HepG2 (cell line): ENCODE data around the gene PIGBOS1. TPM values are rescaled to one million over a fixed set of nuclear protein-coding genes. Genes with fewer than 3 reads are reported as not detected.

Experiments
- ATAC-seq: fragments of 200-7000 bp; cut with Tn5 transposase; 3 replicates; pipeline ENCODE4 v1.9.1; 2020; ENCODE audit warnings: mild to moderate bottlenecking, moderate library complexity
- BruUV-seq: library from RNA; stranded (reverse); fragments of 400-500 nt; replicated peaks from 2 replicates; lab custom pipeline; 2021; lab: Mats Ljungman, UMichigan
- CTCF ChIA-PET: fragments of 300-600 bp; formaldehyde crosslinking; extraction: SDS; loops from one replicate; lab custom pipeline; 2021; ENCODE audit warnings: low total read pairs, inconsistent platforms, low intra/inter-chr PET ratio; lab: Yijun Ruan, JAX
- POLR2A ChIA-PET: fragments of 350-600 bp; sonication (Branson Sonifier 250); formaldehyde crosslinking; loops from one replicate; lab custom pipeline; 2020; ENCODE audit warnings: antibody characterized with exemption, inconsistent platforms; lab: Yijun Ruan, JAX
- DNase-seq: peaks from one replicate; pipeline ENCODE4 v3.0.0-alpha.2; 2015; ENCODE audit warnings: low spot score
- FAIRE-seq: peaks from 3 replicates; lab custom pipeline; 2011; peaks lifted over from hg19 to GRCh38; lab: Jason Lieb, UNC
- H2AFZ ChIP-seq: one replicate; pipeline ENCODE4 v1.6.1; 2011; ENCODE audit warnings: low read length, inconsistent platforms
- H3K27ac ChIP-seq: fragments of 300-600 bp; 3 replicates; pipeline ENCODE4 v1.8.0; 2011; ENCODE audit warnings: mixed run types, mild to moderate bottlenecking, mixed read lengths, low read length, inconsistent platforms; ENCODE audit not compliant: insufficient read depth; ENCODE audit errors: extremely low read length
- H3K27me3 ChIP-seq, 2 experiments: fragments of 200-600 bp in 1 of 2; 2 replicates in 1 of 2; 3 replicates in 1 of 2; pipeline versions ENCODE4 v1.6.0 to v1.8.0; 2011; ENCODE audit warnings: low read length in 2 of 2, mild to moderate bottlenecking in 2 of 2, moderate library complexity in 2 of 2, inconsistent platforms in 1 of 2; ENCODE audit not compliant: insufficient read depth in 2 of 2, control insufficient read depth in 1 of 2
- H3K36me3 ChIP-seq, 2 experiments: fragments of 200-600 bp in 1 of 2; replicated peaks in 1 of 2; 2 replicates in 1 of 2; 3 replicates in 1 of 2; pipeline versions ENCODE4 v1.5.1 to v1.8.0; 2011; ENCODE audit warnings: low read length in 2 of 2, inconsistent platforms in 1 of 2; ENCODE audit not compliant: insufficient read depth in 2 of 2, control insufficient read depth in 1 of 2
- H3K4me1 ChIP-seq: 2 replicates; pipeline ENCODE4 v1.5.1; 2012; ENCODE audit warnings: low read length, inconsistent platforms; ENCODE audit not compliant: insufficient read depth
- H3K4me2 ChIP-seq: 2 replicates; pipeline ENCODE4 v1.6.0; 2011; ENCODE audit warnings: low read depth, low read length, inconsistent platforms
- H3K4me3 ChIP-seq, 3 experiments: fragments of 200-600 bp in 1 of 3; sonication (generic), shearing (Covaris generic) in 1 of 3; replicated peaks in 1 of 3; 2 replicates each; pipeline ENCODE4 v1.5.1; 2011 to 2016; ENCODE audit warnings: low read length in 3 of 3, inconsistent platforms in 2 of 3, low read depth in 2 of 3, mild to moderate bottlenecking in 2 of 3, control low read depth in 1 of 3, mixed read lengths in 1 of 3; ENCODE audit not compliant: insufficient read depth in 1 of 3
- H3K79me2 ChIP-seq: one replicate; pipeline ENCODE4 v1.6.1; 2011; ENCODE audit warnings: low read length, inconsistent platforms; ENCODE audit not compliant: insufficient read depth
- H3K9ac ChIP-seq: 2 replicates; pipeline ENCODE4 v1.6.0; 2011; ENCODE audit warnings: mild to moderate bottlenecking, low read depth, low read length, inconsistent platforms; ENCODE audit not compliant: insufficient read depth
- H3K9me3 ChIP-seq: 2 replicates; pipeline ENCODE4 v1.5.1; 2012; ENCODE audit warnings: mild to moderate bottlenecking, low read length
- H4K20me1 ChIP-seq: 2 replicates; pipeline ENCODE4 v1.6.0; 2011; ENCODE audit warnings: inconsistent platforms, mild to moderate bottlenecking, low read length, moderate library complexity; ENCODE audit not compliant: insufficient read depth
- BCL6 ChIP-seq: IDR thresholded peaks from 2 replicates; pipeline ENCODE4 v1.6.1; 2016; ENCODE audit warnings: missing genetic modification reagents, missing compliant biosample characterization
- ERF ChIP-seq: IDR thresholded peaks from 2 replicates; pipeline ENCODE4 v1.6.1; 2018; ENCODE audit warnings: missing biosample characterization, missing genetic modification reagents
- FOSL2 ChIP-seq: sonication (generic); formaldehyde crosslinking; IDR thresholded peaks from 2 replicates; pipeline ENCODE4 v1.4.0; 2020; ENCODE audit warnings: missing genetic modification reagents
- FOXK1 ChIP-seq: sonication (generic); formaldehyde crosslinking; IDR thresholded peaks from 2 replicates; pipeline ENCODE4 v1.4.0; 2020; ENCODE audit warnings: low read depth, missing genetic modification reagents, borderline replicate concordance
- FOXK2 ChIP-seq: fragments of 450-650 bp; IDR thresholded peaks from 2 replicates; pipeline ENCODE4 v1.6.1; 2016
- SETDB1 ChIP-seq: sonication (generic); formaldehyde crosslinking; IDR thresholded peaks from 2 replicates; pipeline ENCODE4 v1.5.1; 2020; ENCODE audit warnings: missing genetic modification reagents, mild to moderate bottlenecking, borderline replicate concordance
- SKI ChIP-seq: fragments of 450-650 bp; IDR thresholded peaks from one replicate; pipeline ENCODE4 v1.6.1; 2018; ENCODE audit warnings: mild to moderate bottlenecking; ENCODE audit not compliant: partially characterized antibody
- SRF ChIP-seq: IDR thresholded peaks from 2 replicates; pipeline ENCODE4 v1.6.1; 2011; ENCODE audit warnings: mild to moderate bottlenecking, low read depth, low read length, moderate library complexity
- TGIF2 ChIP-seq: IDR thresholded peaks from 2 replicates; pipeline ENCODE4 v1.6.1; 2016; ENCODE audit warnings: control low read depth, missing compliant biosample characterization
- TRIM24 ChIP-seq: sonication (generic); formaldehyde crosslinking; IDR thresholded peaks from 2 replicates; pipeline ENCODE4 v1.8.0; 2022; ENCODE audit warnings: mild to moderate bottlenecking, missing genetic modification reagents
- YEATS2 ChIP-seq: sonication (generic); formaldehyde crosslinking; IDR thresholded peaks from 2 replicates; pipeline ENCODE4 v1.4.0; 2020; ENCODE audit warnings: missing genetic modification reagents, borderline replicate concordance
- ZFP1 ChIP-seq: IDR thresholded peaks from 2 replicates; pipeline ENCODE4 v1.6.1; 2016
- ZFP41 ChIP-seq: sonication (generic); formaldehyde crosslinking; IDR thresholded peaks from 2 replicates; pipeline ENCODE4 v1.4.0; 2020; ENCODE audit warnings: mild to moderate bottlenecking, missing genetic modification reagents, borderline replicate concordance
- ZNF121 ChIP-seq: sonication (generic); formaldehyde crosslinking; IDR thresholded peaks from 2 replicates; pipeline ENCODE4 v1.5.0; 2020; ENCODE audit warnings: mild to moderate bottlenecking, missing genetic modification reagents
- ZNF746 ChIP-seq: sonication (generic); formaldehyde crosslinking; IDR thresholded peaks from 2 replicates; pipeline ENCODE4 v1.8.0; 2022; ENCODE audit warnings: mild to moderate bottlenecking, missing genetic modification reagents
- ZNF766 ChIP-seq: sonication (generic); formaldehyde crosslinking; IDR thresholded peaks from 2 replicates; pipeline ENCODE4 v1.5.0; 2020; ENCODE audit warnings: missing genetic modification reagents, borderline replicate concordance
- WGBS: methylation state at CpG from one replicate; pipeline ENCODE4 v1.1.6; 2017; ENCODE audit warnings: low lambda C conversion rate; 5-methylcytosine and 5-hydroxymethylcytosine counted together
- in situ Hi-C: cut with HindIII; loops from 2 replicates; pipeline ENCODE4 v1.10.0; 2017; ENCODE audit warnings: low pct_unique_long_range_greater_than_20kb; ENCODE audit not compliant: extremely low pct_ligation_motif_present
- intact Hi-C: fragments of 100-400 bp; cut with micrococcal nuclease; formaldehyde crosslinking; loops from one replicate; pipeline ENCODE4 v1.10.0; 2022; ENCODE audit not compliant: unreplicated experiment
- polyA plus RNA-seq, 8 experiments: library from polyadenylated mRNA; depleted of rRNA in 3 of 8; stranded (reverse) in 7 of 8; unstranded in 1 of 8; fragments of >200 nt; fragmentation: Illumina TruSeq in 4 of 8; extraction: Trizol in 4 of 8; gene quantifications; 2 replicates each; pipeline versions ENCODE4 v1.2.1 to v1.2.3, GENCODE V29; 2011 to 2016; ENCODE audit warnings: low read depth in 4 of 8, missing spikeins in 1 of 8, mixed read lengths in 1 of 8; ENCODE audit not compliant: insufficient read depth in 1 of 8
- total RNA-seq, 5 experiments: library from RNA; depleted of rRNA; stranded (reverse); fragments of >200 nt; fragmentation: Illumina TruSeq; extraction: Trizol; gene quantifications; 2 replicates each; pipeline ENCODE4 v1.2.3, GENCODE V29; 2016; ENCODE audit warnings: low read depth in 1 of 5
- TF ChIP-seq, protein P1 (sequence below): sonication (generic); formaldehyde crosslinking; IDR thresholded peaks from 2 replicates; pipeline ENCODE4 v1.4.0; 2020; ENCODE audit warnings: missing genetic modification reagents

Gene PIGBOS1
- total and polyA plus RNA-seq, 2 of the 13 experiments (the other 11 are each of a cell fraction or from before 2014, with no cell fraction given) = 14.8 to 22.1 TPM

DNA sequence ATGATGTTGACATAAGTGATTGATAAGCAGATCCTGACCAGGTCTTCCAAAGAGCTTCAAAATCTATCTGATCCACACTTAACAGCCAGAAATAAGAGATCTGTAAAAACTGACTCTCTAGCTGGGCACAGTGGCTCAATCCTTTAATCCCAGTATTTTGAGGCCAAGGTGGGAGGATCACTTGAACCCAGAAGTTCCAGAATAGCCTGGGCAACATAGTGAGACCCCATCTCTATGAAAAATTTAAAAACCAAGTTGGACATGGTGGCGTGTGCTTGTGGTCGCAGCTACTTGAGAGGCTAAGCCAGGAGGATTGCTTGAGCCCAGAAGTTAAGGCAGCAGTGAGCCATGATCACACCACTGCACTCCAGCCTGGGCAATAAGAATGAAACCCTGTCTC, 43.7 kb upstream of the PIGBOS1 start:
- CTCF ChIA-PET = no interaction called here
- H3K9me3 ChIP-seq = no peaks in the 10 kb centered on the region
- H3K9ac ChIP-seq = no peak overlapping the region
- H3K4me3 ChIP-seq = no peak overlapping the region
- H3K79me2 ChIP-seq = no peaks in the 10 kb centered on the region
- no TSS peak for BruUV-seq
- peaks cover 0 to 3% of the 10 kb centered on the region in 2 experiments; a peak in 2 of 5 replicates for H3K36me3 ChIP-seq
- intact Hi-C loops = no loop called here
- no peaks in the 10 kb centered on the region for H4K20me1 ChIP-seq
- H3K4me1 ChIP-seq = peaks cover 7% of the 10 kb centered on the region; the same call in 1 of the 2 replicates
- no peak for ATAC-seq
- WGBS = 98% methylated on average over 2 of the region's 2 CpGs
- H3K4me2 ChIP-seq = no peak overlapping the region
- no peak overlapping the region for H2AFZ ChIP-seq
- H3K27me3 ChIP-seq = no peaks in the 10 kb centered on the region
- TF ChIP-seq TGIF2 = no peak
- TF ChIP-seq, protein P1, sequence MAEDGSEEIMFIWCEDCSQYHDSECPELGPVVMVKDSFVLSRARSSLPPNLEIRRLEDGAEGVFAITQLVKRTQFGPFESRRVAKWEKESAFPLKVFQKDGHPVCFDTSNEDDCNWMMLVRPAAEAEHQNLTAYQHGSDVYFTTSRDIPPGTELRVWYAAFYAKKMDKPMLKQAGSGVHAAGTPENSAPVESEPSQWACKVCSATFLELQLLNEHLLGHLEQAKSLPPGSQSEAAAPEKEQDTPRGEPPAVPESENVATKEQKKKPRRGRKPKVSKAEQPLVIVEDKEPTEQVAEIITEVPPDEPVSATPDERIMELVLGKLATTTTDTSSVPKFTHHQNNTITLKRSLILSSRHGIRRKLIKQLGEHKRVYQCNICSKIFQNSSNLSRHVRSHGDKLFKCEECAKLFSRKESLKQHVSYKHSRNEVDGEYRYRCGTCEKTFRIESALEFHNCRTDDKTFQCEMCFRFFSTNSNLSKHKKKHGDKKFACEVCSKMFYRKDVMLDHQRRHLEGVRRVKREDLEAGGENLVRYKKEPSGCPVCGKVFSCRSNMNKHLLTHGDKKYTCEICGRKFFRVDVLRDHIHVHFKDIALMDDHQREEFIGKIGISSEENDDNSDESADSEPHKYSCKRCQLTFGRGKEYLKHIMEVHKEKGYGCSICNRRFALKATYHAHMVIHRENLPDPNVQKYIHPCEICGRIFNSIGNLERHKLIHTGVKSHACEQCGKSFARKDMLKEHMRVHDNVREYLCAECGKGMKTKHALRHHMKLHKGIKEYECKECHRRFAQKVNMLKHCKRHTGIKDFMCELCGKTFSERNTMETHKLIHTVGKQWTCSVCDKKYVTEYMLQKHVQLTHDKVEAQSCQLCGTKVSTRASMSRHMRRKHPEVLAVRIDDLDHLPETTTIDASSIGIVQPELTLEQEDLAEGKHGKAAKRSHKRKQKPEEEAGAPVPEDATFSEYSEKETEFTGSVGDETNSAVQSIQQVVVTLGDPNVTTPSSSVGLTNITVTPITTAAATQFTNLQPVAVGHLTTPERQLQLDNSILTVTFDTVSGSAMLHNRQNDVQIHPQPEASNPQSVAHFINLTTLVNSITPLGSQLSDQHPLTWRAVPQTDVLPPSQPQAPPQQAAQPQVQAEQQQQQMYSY (CRISPR knock-in tag) = peak; percentile 47; the same call in 1 of the 2 replicates
- TF ChIP-seq ZNF121 = peak; percentile 67
- TF ChIP-seq, all 625 proteins: peak for 2
- in situ Hi-C loops = no loop called here
- POLR2A ChIA-PET = no interaction called here
- DNase-seq = no peak
- no peak for FAIRE-seq
- H3K27ac ChIP-seq = no peak overlapping the region

DNA sequence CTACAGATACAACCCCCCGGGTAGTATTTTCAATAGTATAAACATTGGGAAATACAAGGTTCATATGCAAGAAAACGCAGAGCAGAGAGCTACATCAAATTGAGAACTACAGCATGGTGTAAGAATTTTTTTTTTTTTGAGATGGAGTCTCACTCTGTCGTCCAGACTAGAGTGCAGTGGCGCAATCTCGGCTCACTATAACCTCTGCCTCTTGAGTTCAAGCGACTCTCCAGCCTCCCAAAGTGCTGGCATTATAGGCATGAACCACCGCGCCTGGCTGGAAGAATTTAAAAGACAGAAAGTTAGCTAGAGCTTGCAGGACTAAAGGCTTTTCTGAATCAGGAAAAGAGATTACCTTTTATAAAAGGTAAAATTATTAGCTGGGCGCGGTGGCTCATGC, 42.1 kb upstream of the PIGBOS1 start:
- intact Hi-C loops = no loop called here
- ChIA-PET CTCF (no interaction called here), POLR2A (no interaction called here)
- ATAC-seq (no peak), FAIRE-seq (no peak), DNase-seq (no peak)
- H3K27me3 ChIP-seq = no peaks in the 10 kb centered on the region
- WGBS = 92% methylated on average over 10 of the region's 10 CpGs
- no peak overlapping the region for H3K27ac ChIP-seq
- no peaks in the 10 kb centered on the region for H3K9me3 ChIP-seq
- H3K4me3 ChIP-seq = no peak overlapping the region
- H3K36me3 ChIP-seq = peaks cover 0 to 4% of the 10 kb centered on the region in 2 experiments; a peak in 3 of 5 replicates
- H3K9ac ChIP-seq = no peak overlapping the region
- TF ChIP-seq ZFP1 (CRISPR knock-in tag) = no peak
- TF ChIP-seq ZFP41 (CRISPR knock-in tag) = no peak
- TF ChIP-seq SETDB1 (CRISPR knock-in tag) = no peak
- no peak for TF ChIP-seq ERF (CRISPR knock-in tag)
- TF ChIP-seq BCL6 = no peak
- TF ChIP-seq YEATS2 (CRISPR knock-in tag) = no peak
- TF ChIP-seq SKI = no peak
- no peak for TF ChIP-seq FOXK1 (CRISPR knock-in tag)
- TF ChIP-seq SRF = no peak
- TF ChIP-seq ZNF766 (CRISPR knock-in tag) = no peak
- TF ChIP-seq FOXK2 = no peak
- no peak for TF ChIP-seq FOSL2 (CRISPR knock-in tag)
- no peak for TF ChIP-seq TRIM24 (CRISPR knock-in tag)
- no peak for TF ChIP-seq ZNF746 (CRISPR knock-in tag)
- H3K4me2 ChIP-seq = no peak overlapping the region
- H2AFZ ChIP-seq = no peak overlapping the region
- no peaks in the 10 kb centered on the region for H4K20me1 ChIP-seq
- no peaks in the 10 kb centered on the region for H3K79me2 ChIP-seq
- in situ Hi-C loops = no loop called here
- BruUV-seq = no TSS peak
- peaks cover 7% of the 10 kb centered on the region; the same call in 1 of the 2 replicates for H3K4me1 ChIP-seq
